GM23338 (cell line): ENCODE results near the gene RABL6. TPM values are rescaled to one million over a fixed set of nuclear protein-coding genes. Genes with fewer than 3 reads are reported as not detected.

ENCODE experiments used
- ATAC-seq: fragments of 200-7000 bp; cut with Tn5 transposase; 3 replicates; pipeline ENCODE4 v1.9.1; 2020
- DNase-seq: peaks from one replicate; pipeline ENCODE4 v3.0.0-alpha.2; 2015; ENCODE audit warnings: low spot score
- H2AFZ ChIP-seq: fragments of 200-600 bp; sonication (generic); 2 replicates; pipeline ENCODE4 v1.8.0; 2016; ENCODE audit warnings: antibody characterized with exemption, mild to moderate bottlenecking, moderate library complexity
- H3F3A ChIP-seq: fragments of 200-600 bp; sonication (generic); replicated peaks from 2 replicates; pipeline ENCODE4 v1.8.0; 2017; ENCODE audit warnings: antibody characterized with exemption, mixed run types, low read depth
- H3K27ac ChIP-seq: fragments of 200-600 bp; sonication (generic); 2 replicates; pipeline ENCODE4 v1.6.1; 2016; ENCODE audit warnings: low read depth
- H3K27me3 ChIP-seq: fragments of 200-600 bp; sonication (generic); 2 replicates; pipeline ENCODE4 v1.8.0; 2016; ENCODE audit warnings: mild to moderate bottlenecking, mixed run types, moderate library complexity; ENCODE audit not compliant: insufficient read depth
- H3K36me3 ChIP-seq: fragments of 200-600 bp; sonication (generic); 2 replicates; pipeline ENCODE4 v1.8.0; 2016; ENCODE audit warnings: mild to moderate bottlenecking; ENCODE audit not compliant: insufficient read depth
- H3K4me1 ChIP-seq: fragments of 200-600 bp; sonication (generic); 2 replicates; pipeline ENCODE4 v1.8.0; 2016; ENCODE audit warnings: mild to moderate bottlenecking, moderate library complexity; ENCODE audit not compliant: insufficient read depth
- H3K4me2 ChIP-seq: fragments of 200-600 bp; sonication (generic); 2 replicates; pipeline ENCODE4 v1.7.1; 2017; ENCODE audit warnings: mixed run types
- H3K4me3 ChIP-seq: fragments of 200-600 bp; sonication (generic); 2 replicates; pipeline ENCODE4 v1.6.1; 2016; ENCODE audit warnings: mixed run types
- H3K79me2 ChIP-seq: fragments of 200-600 bp; sonication (generic); replicated peaks from 2 replicates; pipeline ENCODE4 v1.8.0; 2017; ENCODE audit warnings: mild to moderate bottlenecking; ENCODE audit not compliant: insufficient read depth
- H3K9me2 ChIP-seq: fragments of 200-600 bp; sonication (generic); 2 replicates; pipeline ENCODE4 v1.8.0; 2017; ENCODE audit not compliant: insufficient read depth
- H4K20me1 ChIP-seq: fragments of 200-600 bp; sonication (generic); replicated peaks from 2 replicates; pipeline ENCODE4 v1.8.0; 2017; ENCODE audit warnings: mild to moderate bottlenecking; ENCODE audit not compliant: insufficient read depth
- H3K27ac Mint-ChIP-seq: 2 replicates; pipeline ENCODE4 v1.8.0; 2020; ENCODE audit warnings: inconsistent platforms, mild to moderate bottlenecking, moderate library complexity, mixed read lengths
- H3K27me3 Mint-ChIP-seq: 3 replicates; pipeline ENCODE4 v1.8.0; 2022; ENCODE audit warnings: low read depth, mild to moderate bottlenecking, moderate library complexity, mixed read lengths, inconsistent platforms; ENCODE audit not compliant: insufficient read depth, poor library complexity
- H3K36me3 Mint-ChIP-seq: 3 replicates; pipeline ENCODE4 v1.8.0; 2021; ENCODE audit warnings: low read depth, mild to moderate bottlenecking, inconsistent platforms, moderate library complexity, mixed read lengths
- H3K4me1 Mint-ChIP-seq: 3 replicates; pipeline ENCODE4 v1.8.0; 2020; ENCODE audit warnings: mild to moderate bottlenecking, inconsistent platforms, mixed read lengths
- H3K4me3 Mint-ChIP-seq: 3 replicates; pipeline ENCODE4 v1.8.0; 2021; ENCODE audit warnings: moderate library complexity, mild to moderate bottlenecking, inconsistent platforms, mixed read lengths
- H3K9me3 Mint-ChIP-seq: 3 replicates; pipeline ENCODE4 v1.8.0; 2020; ENCODE audit warnings: moderate library complexity, mild to moderate bottlenecking, inconsistent platforms, mixed read lengths
- CREB1 ChIP-seq: fragments of 250-450 bp; sonication (Bioruptor Pico); IDR thresholded peaks from 2 replicates; pipeline ENCODE4 v1.5.0; 2020; ENCODE audit warnings: low read depth, mild to moderate bottlenecking, moderate library complexity
- CTCF ChIP-seq, 2 experiments: fragments of 200-600 bp in 1 of 2; sonication (generic) in 1 of 2; conservative IDR thresholded peaks; 2 replicates each; pipeline versions ENCODE4 v1.5.1 to v1.6.1; 2016 to 2017; ENCODE audit warnings: antibody characterized with exemption in 2 of 2, low read depth in 2 of 2, mild to moderate bottlenecking in 2 of 2, moderate library complexity in 1 of 2
- ZNF462 ChIP-seq: fragments of 250-450 bp; sonication (Bioruptor Pico); IDR thresholded peaks from 2 replicates; pipeline ENCODE4 v1.5.0; 2020; ENCODE audit warnings: mild to moderate bottlenecking, moderate library complexity
- polyA plus RNA-seq: library from polyadenylated mRNA; unstranded; fragments of >200 nt; fragmentation: Nextera tagmentation; extraction: Ambion mirVana; gene quantifications from 2 replicates; pipeline ENCODE4 v1.2.1, GENCODE V29; 2016
- total RNA-seq: library from RNA; depleted of rRNA; stranded (reverse); fragments of >200 nt; shearing (Covaris generic); gene quantifications from 2 replicates; pipeline ENCODE4 v1.2.3, GENCODE V29; 2014

Gene RABL6
- total and polyA plus RNA-seq, 2 experiments from 2014 or later = 59.1 to 127 TPM

GRCh38 chr9:136759436-136760325 is 48.1 kb upstream of the RABL6 start:
- Mint-ChIP-seq H3K4me1 (peaks cover 13% of the 10 kb centered on the region), H3K27me3 (peaks cover 11% of the 10 kb centered on the region), H3K9me3 (peaks cover 12% of the 10 kb centered on the region), H3K27ac (no peak overlapping the region), H3K4me3 (no peak overlapping the region; the same call in 2 of the 3 replicates), H3K36me3 (no peaks in the 10 kb centered on the region)
- no peaks in the 10 kb centered on the region for H4K20me1 ChIP-seq
- no peaks in the 10 kb centered on the region for H3K27me3 ChIP-seq
- ATAC-seq = no peak
- no peak overlapping the region for H3K4me2 ChIP-seq
- H3K9me2 ChIP-seq = no peaks in the 10 kb centered on the region
- H3K4me1 ChIP-seq = no peaks in the 10 kb centered on the region
- H3K27ac ChIP-seq = no peak overlapping the region
- H3K36me3 ChIP-seq = no peaks in the 10 kb centered on the region
- DNase-seq = no peak
- TF ChIP-seq CTCF (conservative IDR thresholded peaks at IDR 0.05; ENCODE audit: low read depth in 2 of 2) = no peak
- TF ChIP-seq CREB1 (CRISPR knock-in tag) = no peak
- no peak for TF ChIP-seq ZNF462 (CRISPR knock-in tag)
- peak overlapping the region; percentile 32; the same call in 1 of the 2 replicates for H2AFZ ChIP-seq
- H3K79me2 ChIP-seq = no peaks in the 10 kb centered on the region
- no peak overlapping the region for H3K4me3 ChIP-seq
- H3F3A ChIP-seq = 0 out of 2 replicates have a peak, but pooled peaks cover 5% of the 10 kb centered on the region
